DND-41 (cell line): ENCODE measurements around the gene ERICH3.

Source experiments
- ATAC-seq: fragments of 200-7000 bp; cut with Tn5 transposase; 3 replicates; pipeline ENCODE4 v1.9.1; 2021; ENCODE audit warnings: low read depth; ENCODE audit not compliant: insufficient read depth
- DNase-seq: peaks from one replicate; pipeline ENCODE4 v3.0.0-alpha.2; 2020
- H2AFZ ChIP-seq: 2 replicates; pipeline ENCODE4 v1.6.0; 2012; ENCODE audit warnings: low read depth, low read length
- H3K27ac ChIP-seq: 2 replicates; pipeline ENCODE4 v1.5.1; 2012; ENCODE audit warnings: low read length, inconsistent platforms
- H3K27me3 ChIP-seq: fragments of 200-600 bp; sonication (generic); 2 replicates; pipeline ENCODE4 v1.6.0; 2012; ENCODE audit warnings: low read length, mild to moderate bottlenecking, inconsistent platforms; ENCODE audit not compliant: insufficient read depth, poor library complexity
- H3K36me3 ChIP-seq: 2 replicates; pipeline ENCODE4 v1.5.1; 2012; ENCODE audit warnings: low read length, inconsistent platforms; ENCODE audit not compliant: insufficient read depth
- H3K4me1 ChIP-seq: 2 replicates; pipeline ENCODE4 v1.5.1; 2012; ENCODE audit warnings: mild to moderate bottlenecking, low read length; ENCODE audit not compliant: insufficient read depth
- H3K4me2 ChIP-seq: 2 replicates; pipeline ENCODE4 v1.6.0; 2012; ENCODE audit warnings: mild to moderate bottlenecking, moderate library complexity, low read length, inconsistent platforms; ENCODE audit not compliant: insufficient read depth
- H3K4me3 ChIP-seq, 2 experiments: fragments of 200-600 bp in 1 of 2; shearing (Covaris generic) in 1 of 2; 2 replicates each; pipeline ENCODE4 v1.5.1; 2012 to 2016; ENCODE audit warnings: inconsistent platforms in 2 of 2, low read length in 2 of 2, mild to moderate bottlenecking in 2 of 2, low read depth in 1 of 2, moderate library complexity in 1 of 2
- H3K79me2 ChIP-seq: 2 replicates; pipeline ENCODE4 v1.6.0; 2012; ENCODE audit warnings: low read length, inconsistent platforms; ENCODE audit not compliant: insufficient read depth
- H3K9ac ChIP-seq: 2 replicates; pipeline ENCODE4 v1.6.0; 2012; ENCODE audit warnings: low read depth, mild to moderate bottlenecking, inconsistent platforms, low read length, moderate library complexity
- H3K9me3 ChIP-seq: 2 replicates; pipeline ENCODE4 v1.5.1; 2012; ENCODE audit warnings: low read length, moderate library complexity, mild to moderate bottlenecking, inconsistent platforms; ENCODE audit not compliant: insufficient read depth, severe bottlenecking
- H4K20me1 ChIP-seq: 2 replicates; pipeline ENCODE4 v1.6.0; 2012; ENCODE audit warnings: low read length; ENCODE audit not compliant: insufficient read depth
- EZH2 ChIP-seq: IDR thresholded peaks from 3 replicates; pipeline ENCODE4 v1.6.1; 2012; ENCODE audit warnings: borderline replicate concordance, low read depth, mild to moderate bottlenecking, moderate library complexity, low read length, inconsistent platforms; ENCODE audit not compliant: severe bottlenecking
- TF ChIP-seq, protein P1 (sequence below): IDR thresholded peaks from 2 replicates; pipeline ENCODE4 v1.5.1; 2012; ENCODE audit warnings: borderline replicate concordance, low read length, moderate library complexity, mild to moderate bottlenecking; ENCODE audit not compliant: poor library complexity, severe bottlenecking; ENCODE audit errors: extremely low read depth

Gene ERICH3

DNA sequence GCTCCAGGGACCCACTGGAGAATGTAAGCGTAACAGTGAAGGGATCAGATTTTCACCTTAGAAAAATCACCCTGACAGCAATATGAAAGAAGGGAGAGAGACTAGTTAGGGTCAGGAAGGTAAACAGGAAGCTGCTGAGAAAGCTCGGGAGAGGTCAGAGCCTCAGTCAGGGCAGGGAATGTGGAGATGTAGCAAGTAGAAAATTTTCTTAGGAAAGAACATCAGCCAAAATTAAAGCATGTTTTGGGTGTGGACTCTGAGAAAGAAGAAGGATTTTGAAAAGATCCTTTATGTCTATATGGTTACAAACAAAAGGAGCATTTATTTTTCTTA lies 16.7 kb upstream of the ERICH3 start:
- H3K27ac ChIP-seq: no peak overlapping the region
- no peaks in the 10 kb centered on the region for H3K27me3 ChIP-seq
- H3K79me2 ChIP-seq: no peaks in the 10 kb centered on the region
- no peaks in the 10 kb centered on the region for H3K4me1 ChIP-seq
- 0 out of 2 replicates have a peak overlapping the region, but pooled peaks have one; percentile 29 for H2AFZ ChIP-seq
- H3K4me2 ChIP-seq: no peak overlapping the region
- H3K4me3 ChIP-seq: no peak overlapping the region
- H3K9me3 ChIP-seq: no peaks in the 10 kb centered on the region
- ATAC-seq (no peak), DNase-seq (no peak)
- H4K20me1 ChIP-seq: no peaks in the 10 kb centered on the region
- H3K9ac ChIP-seq: no peak overlapping the region
- no peak for TF ChIP-seq EZH2
- TF ChIP-seq, protein P1, sequence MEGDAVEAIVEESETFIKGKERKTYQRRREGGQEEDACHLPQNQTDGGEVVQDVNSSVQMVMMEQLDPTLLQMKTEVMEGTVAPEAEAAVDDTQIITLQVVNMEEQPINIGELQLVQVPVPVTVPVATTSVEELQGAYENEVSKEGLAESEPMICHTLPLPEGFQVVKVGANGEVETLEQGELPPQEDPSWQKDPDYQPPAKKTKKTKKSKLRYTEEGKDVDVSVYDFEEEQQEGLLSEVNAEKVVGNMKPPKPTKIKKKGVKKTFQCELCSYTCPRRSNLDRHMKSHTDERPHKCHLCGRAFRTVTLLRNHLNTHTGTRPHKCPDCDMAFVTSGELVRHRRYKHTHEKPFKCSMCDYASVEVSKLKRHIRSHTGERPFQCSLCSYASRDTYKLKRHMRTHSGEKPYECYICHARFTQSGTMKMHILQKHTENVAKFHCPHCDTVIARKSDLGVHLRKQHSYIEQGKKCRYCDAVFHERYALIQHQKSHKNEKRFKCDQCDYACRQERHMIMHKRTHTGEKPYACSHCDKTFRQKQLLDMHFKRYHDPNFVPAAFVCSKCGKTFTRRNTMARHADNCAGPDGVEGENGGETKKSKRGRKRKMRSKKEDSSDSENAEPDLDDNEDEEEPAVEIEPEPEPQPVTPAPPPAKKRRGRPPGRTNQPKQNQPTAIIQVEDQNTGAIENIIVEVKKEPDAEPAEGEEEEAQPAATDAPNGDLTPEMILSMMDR: no peak
- no peaks in the 10 kb centered on the region for H3K36me3 ChIP-seq

DNA sequence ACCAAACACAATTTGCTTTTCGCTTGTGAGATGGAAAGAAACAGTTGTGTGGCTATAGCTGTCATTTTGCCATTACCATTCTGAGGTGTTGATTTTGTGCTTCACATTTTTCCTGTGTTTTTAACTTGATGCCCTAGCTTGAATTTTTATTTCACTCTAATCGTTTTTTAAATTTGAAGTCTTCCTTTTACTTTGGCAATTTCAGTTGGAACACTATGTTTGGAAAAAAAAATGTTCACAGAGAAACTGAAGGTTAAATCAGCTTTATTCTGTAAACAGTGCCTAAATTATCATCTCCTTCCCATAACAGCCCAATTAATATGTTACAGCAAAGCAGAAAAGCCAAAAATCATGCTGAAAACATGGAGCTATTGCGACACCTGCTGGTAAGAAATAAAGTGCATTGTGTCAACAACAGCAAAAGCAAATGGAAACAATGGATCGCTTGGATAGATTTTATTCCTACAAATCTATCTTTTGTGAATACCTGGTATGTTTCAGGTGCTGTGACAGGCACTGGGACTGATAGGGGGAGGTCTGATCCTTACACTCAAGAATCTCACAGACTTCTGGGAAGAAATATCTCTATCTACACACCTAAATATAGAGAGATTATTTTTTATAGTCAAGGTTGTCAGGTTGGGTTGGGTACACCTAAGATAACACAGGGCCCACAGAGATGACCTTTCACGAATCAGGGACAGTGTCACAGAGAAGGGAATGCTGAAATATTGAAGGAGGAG lies 16.2 kb upstream of the ERICH3 start:
- H3K4me3 ChIP-seq: no peak overlapping the region
- no peaks in the 10 kb centered on the region for H3K79me2 ChIP-seq
- no peaks in the 10 kb centered on the region for H4K20me1 ChIP-seq
- ATAC-seq: peak; percentile 61
- H3K4me2 ChIP-seq: no peak overlapping the region
- 0 out of 2 replicates have a peak overlapping the region, but pooled peaks have one; percentile 29 for H2AFZ ChIP-seq
- H3K9me3 ChIP-seq: no peaks in the 10 kb centered on the region
- no peaks in the 10 kb centered on the region for H3K36me3 ChIP-seq
- H3K9ac ChIP-seq: no peak overlapping the region
- H3K27me3 ChIP-seq: no peaks in the 10 kb centered on the region
- no peak overlapping the region for H3K27ac ChIP-seq
- H3K4me1 ChIP-seq: no peaks in the 10 kb centered on the region
- DNase-seq: peak; percentile 52
- TF ChIP-seq, protein P1: peak; percentile 87
- TF ChIP-seq EZH2: no peak

DNA sequence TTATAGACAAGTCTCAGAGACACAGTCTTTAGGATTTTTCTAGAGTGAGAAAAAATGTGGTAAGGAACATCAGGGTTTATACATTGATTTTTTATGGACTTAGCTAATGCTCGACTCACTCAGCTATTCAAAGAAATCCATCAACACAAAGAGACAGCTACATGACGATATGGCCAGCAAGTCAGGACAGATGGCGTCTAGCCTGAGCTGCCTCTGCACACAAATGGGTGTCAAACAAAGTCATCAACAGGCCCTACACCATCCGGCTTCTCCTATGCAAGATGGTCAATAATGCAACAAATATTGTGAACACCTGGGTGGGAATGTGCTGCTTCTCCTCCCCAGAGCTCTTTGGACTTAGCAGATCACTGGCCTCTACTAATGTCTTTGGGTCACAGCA lies 13.3 kb upstream of the ERICH3 start:
- Histone ChIP-seq H3K27ac (no peak overlapping the region), H3K4me1 (no peaks in the 10 kb centered on the region), H3K9ac (no peak overlapping the region), H3K9me3 (no peaks in the 10 kb centered on the region), H4K20me1 (no peaks in the 10 kb centered on the region), H3K79me2 (no peaks in the 10 kb centered on the region), H3K4me3 (no peak overlapping the region), H2AFZ (no peak overlapping the region), H3K4me2 (no peak overlapping the region), H3K36me3 (no peaks in the 10 kb centered on the region), H3K27me3 (no peaks in the 10 kb centered on the region)
- ATAC-seq: no peak
- TF ChIP-seq EZH2: no peak
- TF ChIP-seq, protein P1: no peak
- no peak for DNase-seq

DNA sequence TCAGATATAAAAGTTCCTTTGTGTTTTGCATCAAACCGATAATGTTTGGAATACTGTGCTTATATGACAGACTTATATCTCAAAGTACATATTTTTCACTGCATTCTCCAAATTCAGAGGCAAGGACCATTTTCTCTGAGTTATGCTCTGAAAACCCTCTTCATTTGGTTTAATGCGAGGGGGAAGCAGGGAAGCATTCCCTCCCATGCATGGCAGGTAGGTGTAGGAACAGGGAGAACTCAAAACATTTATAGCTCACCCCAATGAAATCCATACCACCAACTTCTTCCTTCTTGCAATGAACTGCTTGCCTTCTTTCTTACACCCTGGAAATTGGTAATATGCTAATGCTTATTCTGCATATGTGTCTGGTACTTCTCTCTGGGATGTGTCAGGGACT lies 10.7 kb upstream of the ERICH3 start:
- no peak for DNase-seq
- H3K27me3 ChIP-seq: no peaks in the 10 kb centered on the region
- H3K4me2 ChIP-seq: no peak overlapping the region
- H3K4me1 ChIP-seq: no peaks in the 10 kb centered on the region
- H3K36me3 ChIP-seq: no peaks in the 10 kb centered on the region
- H2AFZ ChIP-seq: no peak overlapping the region
- H3K9me3 ChIP-seq: no peaks in the 10 kb centered on the region
- H4K20me1 ChIP-seq: no peaks in the 10 kb centered on the region
- no peak overlapping the region for H3K9ac ChIP-seq
- no peaks in the 10 kb centered on the region for H3K79me2 ChIP-seq
- H3K4me3 ChIP-seq: no peak overlapping the region
- ATAC-seq: no peak
- H3K27ac ChIP-seq: no peak overlapping the region
- TF ChIP-seq EZH2: no peak
- TF ChIP-seq, protein P1: no peak
